Right ventricle myocardium superior (tissue), 1 donor: Measurements from ENCODE around the gene MAFG. TPM values are rescaled to one million over a fixed set of nuclear protein-coding genes. Genes with fewer than 3 reads are reported as not detected.

Experiments
- ATAC-seq: fragments of 200-7000 bp; cut with Tn5 transposase; one replicate; pipeline ENCODE4 v1.9.1; 2020; ENCODE audit warnings: mild to moderate bottlenecking; ENCODE audit not compliant: poor library complexity
- DNase-seq: peaks from one replicate; pipeline ENCODE4 v3.0.0-alpha.2; 2020
- intact Hi-C: fragments of 100-400 bp; cut with DNase I; formaldehyde crosslinking; loops from one replicate; pipeline ENCODE4 v1.11.2; 2022
- total RNA-seq: library from RNA; stranded (reverse); fragmentation: NEBNext Ultra II Directional; extraction: Animal tissue kit (Norgen Biotek cat#: 25700); gene quantifications from one replicate; pipeline ENCODE4 v1.2.1, GENCODE V29; 2021
- donor health status: DM: no; HTN: yes; CAD: no; lungs with severe emphysema.

Gene MAFG
- total RNA-seq, 1 donor from 2014 or later: 29.9 TPM

GRCh38 chr17:81903896-81904599 is 23.5 kb downstream of the MAFG start:
- no peak for ATAC-seq
- intact Hi-C loops: no loop called here
- DNase-seq: no peak

- intact Hi-C loops: no loop called here
- ATAC-seq (no peak), DNase-seq (no peak)
These were observed 24.1 kb downstream of the MAFG start for GRCh38 chr17:81903415-81903831.

GRCh38 chr17:81902653-81903414 is 24.7 kb downstream of the MAFG start:
- ATAC-seq: peak; percentile 5
- no peak for DNase-seq
- intact Hi-C loops: no loop called here

GRCh38 chr17:81902023-81902652 is 25.4 kb downstream of the MAFG start, which contains the start of gene NPB:
Gene NPB, plus strand, starts transcription at chr17:81902238. Its CDS starts 40 bp downstream, at chr17:81902278.
- ATAC-seq: peak; percentile 71
- intact Hi-C loops: no loop called here
- DNase-seq: no peak

GRCh38 chr17:81901167-81902022 is 26.1 kb downstream of the MAFG start:
- ATAC-seq (no peak), DNase-seq (no peak)
- intact Hi-C loops: no loop called here

- no peak for ATAC-seq
- no peak for DNase-seq
- intact Hi-C loops: no loop called here
These were observed 27.2 kb downstream of the MAFG start for GRCh38 chr17:81900181-81900820.

GRCh38 chr17:81899514-81900166 is 27.9 kb downstream of the MAFG start:
- no peak for DNase-seq
- intact Hi-C loops: no loop called here
- ATAC-seq: no peak

- ATAC-seq (no peak), DNase-seq (no peak)
- intact Hi-C loops: no loop called here
These were observed 28.6 kb downstream of the MAFG start for GRCh38 chr17:81898885-81899284.

- ATAC-seq (no peak), DNase-seq (no peak)
- intact Hi-C loops: no loop called here
These were observed 29.3 kb downstream of the MAFG start for GRCh38 chr17:81898029-81898866.

- no peak for ATAC-seq
These were observed 32.1 kb downstream of the MAFG start for GRCh38 chr17:81895400-81895799.

GRCh38 chr17:81891303-81891552 is 36.3 kb downstream of the MAFG start:
- ATAC-seq (no peak), DNase-seq (no peak)
- intact Hi-C loops: no loop called here

More at GRCh38 chr17:81895400-81895799, 32.1 kb downstream of the MAFG start:
- intact Hi-C loops: no loop called here
- DNase-seq: no peak

GRCh38 chr17:81890447-81891302 is 36.9 kb downstream of the MAFG start:
- intact Hi-C loops: no loop called here
- ATAC-seq: no peak
- no peak for DNase-seq

GRCh38 chr17:81889602-81890001 is 37.9 kb downstream of the MAFG start:
- DNase-seq (no peak), ATAC-seq (no peak)
- intact Hi-C loops: no loop called here

GRCh38 chr17:81888988-81889595 is 38.4 kb downstream of the MAFG start:
- ATAC-seq: no peak
- intact Hi-C loops: no loop called here
- DNase-seq: no peak

- no peak for ATAC-seq
- no peak for DNase-seq
- intact Hi-C loops: no loop called here
These were observed 39.2 kb downstream of the MAFG start for GRCh38 chr17:81888105-81888987.
